ENCODE results near the gene MMP15.

GRCh38 chr16:58077796-58078195 lies 52.2 kb downstream of the MMP15 start:
- TF ChIP-seq POLR2A (IDR thresholded peaks at IDR 0.05) (no peak), CTCF (IDR thresholded peaks at IDR 0.05) (no peak), POLR2AphosphoS5 (IDR thresholded peaks at IDR 0.05) (no peak)

Measured in stomach (tissue), 4 donors.